Measurements from ENCODE around the gene C2orf66. TPM values are rescaled to one million over a fixed set of nuclear protein-coding genes. Genes with fewer than 3 reads are reported as not detected.

C2orf66 gene
- polyA plus RNA-seq, 1 donor from 2014 or later: 1.4 TPM

DNA sequence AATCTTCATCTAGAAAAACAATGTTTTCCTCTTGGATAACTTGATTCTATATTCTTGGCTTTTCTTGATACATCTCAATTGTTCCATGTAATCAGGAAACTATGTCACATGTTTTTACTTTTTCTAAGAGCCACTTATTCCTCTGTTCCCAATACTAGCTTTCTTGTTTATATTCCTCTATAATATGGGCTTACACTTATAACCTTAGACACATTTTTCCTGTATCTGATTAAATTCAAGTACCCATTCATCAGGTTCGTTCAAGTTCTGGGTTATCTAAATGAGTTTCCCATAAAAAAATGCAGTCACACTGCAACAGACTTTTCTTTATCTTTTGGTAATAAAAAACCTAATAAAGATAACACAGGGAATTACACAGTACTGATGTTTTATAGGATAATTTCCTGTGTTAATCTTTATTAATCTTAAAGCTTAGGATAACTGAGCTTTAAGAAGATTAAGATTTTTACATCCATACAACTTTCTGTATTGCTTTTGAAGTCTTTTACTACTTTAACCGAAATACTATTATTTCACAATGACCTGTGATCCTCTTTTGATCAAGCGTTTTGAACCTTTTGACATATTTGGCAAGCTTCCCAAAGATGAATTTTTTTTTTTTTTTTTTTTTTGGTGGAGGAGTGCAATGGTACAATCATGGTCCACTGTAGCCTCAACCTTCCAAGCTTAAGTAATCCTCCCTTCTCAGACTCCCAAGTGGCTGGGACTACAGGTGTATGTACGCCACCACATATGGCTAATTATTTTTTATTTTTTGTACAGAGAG is 44.3 kb upstream of the C2orf66 start:
- peaks cover 3% of the 10 kb centered on the region for H3K79me2 ChIP-seq (replicated peaks; ENCODE audit: insufficient read depth, low read length)
- no peaks in the 10 kb centered on the region for H3K36me3 ChIP-seq (ENCODE audit: insufficient read depth, low read length)
- H3K9me3 ChIP-seq (ENCODE audit: low read length): no peaks in the 10 kb centered on the region
- no peak overlapping the region for H3K27ac ChIP-seq (ENCODE audit: low read length)
- peaks cover 4% of the 10 kb centered on the region for H3F3A ChIP-seq (ENCODE audit: insufficient read depth, low read length, poor library complexity, severe bottlenecking)
- no peak overlapping the region for H2AFZ ChIP-seq (ENCODE audit: low read depth, low read length)
- H3K4me2 ChIP-seq (ENCODE audit: low read length): no peak overlapping the region
- no peaks in the 10 kb centered on the region for H3K9me2 ChIP-seq (ENCODE audit: insufficient read depth, low read length)
- no peak overlapping the region for H3K9ac ChIP-seq (ENCODE audit: low read length)
- H3K4me3 ChIP-seq (ENCODE audit: low read length): no peak overlapping the region
- no peaks in the 10 kb centered on the region for H3K27me3 ChIP-seq (ENCODE audit: insufficient read depth, low read depth, low read length)
- no peak for TF ChIP-seq RAD21 (conservative IDR thresholded peaks at IDR 0.05)
- no peak for TF ChIP-seq MXI1 (conservative IDR thresholded peaks at IDR 0.05; ENCODE audit: poor library complexity, severe bottlenecking)
- no peak for TF ChIP-seq POLR2AphosphoS5 (IDR thresholded peaks at IDR 0.05)
- TF ChIP-seq EP300 (conservative IDR thresholded peaks at IDR 0.05; ENCODE audit: poor library complexity, severe bottlenecking): no peak
- no peak for TF ChIP-seq SMC3 (conservative IDR thresholded peaks at IDR 0.05; ENCODE audit: poor library complexity)
- no peak for TF ChIP-seq TAF1 (IDR thresholded peaks at IDR 0.05; ENCODE audit: low read depth)
- no peak for TF ChIP-seq EZH2 (IDR thresholded peaks at IDR 0.05; ENCODE audit: borderline replicate concordance, insufficient read depth, low read length, poor library complexity, severe bottlenecking)
- no peak for TF ChIP-seq REST (IDR thresholded peaks at IDR 0.05; ENCODE audit: borderline replicate concordance)
- TF ChIP-seq, protein P1, sequence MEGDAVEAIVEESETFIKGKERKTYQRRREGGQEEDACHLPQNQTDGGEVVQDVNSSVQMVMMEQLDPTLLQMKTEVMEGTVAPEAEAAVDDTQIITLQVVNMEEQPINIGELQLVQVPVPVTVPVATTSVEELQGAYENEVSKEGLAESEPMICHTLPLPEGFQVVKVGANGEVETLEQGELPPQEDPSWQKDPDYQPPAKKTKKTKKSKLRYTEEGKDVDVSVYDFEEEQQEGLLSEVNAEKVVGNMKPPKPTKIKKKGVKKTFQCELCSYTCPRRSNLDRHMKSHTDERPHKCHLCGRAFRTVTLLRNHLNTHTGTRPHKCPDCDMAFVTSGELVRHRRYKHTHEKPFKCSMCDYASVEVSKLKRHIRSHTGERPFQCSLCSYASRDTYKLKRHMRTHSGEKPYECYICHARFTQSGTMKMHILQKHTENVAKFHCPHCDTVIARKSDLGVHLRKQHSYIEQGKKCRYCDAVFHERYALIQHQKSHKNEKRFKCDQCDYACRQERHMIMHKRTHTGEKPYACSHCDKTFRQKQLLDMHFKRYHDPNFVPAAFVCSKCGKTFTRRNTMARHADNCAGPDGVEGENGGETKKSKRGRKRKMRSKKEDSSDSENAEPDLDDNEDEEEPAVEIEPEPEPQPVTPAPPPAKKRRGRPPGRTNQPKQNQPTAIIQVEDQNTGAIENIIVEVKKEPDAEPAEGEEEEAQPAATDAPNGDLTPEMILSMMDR (IDR thresholded peaks at IDR 0.05; ENCODE audit: poor library complexity, severe bottlenecking): no peak
- no peaks in the 10 kb centered on the region for H4K20me1 ChIP-seq (ENCODE audit: insufficient read depth)

DNA sequence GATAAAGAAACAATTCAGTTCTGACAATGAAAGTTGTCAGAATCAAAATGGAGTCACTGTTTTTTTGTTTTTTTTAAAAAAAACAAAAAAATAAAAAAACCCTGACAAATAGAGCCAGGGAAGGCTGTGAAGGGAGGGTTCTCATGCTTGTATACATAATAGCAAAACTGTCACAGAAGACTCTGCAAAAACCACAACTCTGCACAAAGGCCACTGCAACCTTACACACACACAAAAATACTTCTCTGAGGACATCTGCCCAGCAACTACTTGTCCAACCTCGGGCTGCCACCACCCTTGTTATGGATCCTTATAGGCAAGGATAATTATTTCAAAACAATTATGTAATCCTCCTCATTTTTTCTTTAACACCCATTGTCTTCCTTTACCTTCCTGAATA is 41.9 kb upstream of the C2orf66 start:
- Histone ChIP-seq H3K9me3 (ENCODE audit: low read length) (no peaks in the 10 kb centered on the region), H3K27ac (ENCODE audit: low read length) (no peak overlapping the region), H3K79me2 (replicated peaks; ENCODE audit: insufficient read depth, low read length) (no peaks in the 10 kb centered on the region), H3K27me3 (ENCODE audit: insufficient read depth, low read depth, low read length) (no peaks in the 10 kb centered on the region), H3K9ac (ENCODE audit: low read length) (no peak overlapping the region), H4K20me1 (ENCODE audit: insufficient read depth) (no peaks in the 10 kb centered on the region), H3F3A (ENCODE audit: insufficient read depth, low read length, poor library complexity, severe bottlenecking) (peaks cover 4% of the 10 kb centered on the region), H3K36me3 (ENCODE audit: insufficient read depth, low read length) (no peaks in the 10 kb centered on the region), H3K9me2 (ENCODE audit: insufficient read depth, low read length) (no peaks in the 10 kb centered on the region), H3K4me3 (ENCODE audit: low read length) (no peak overlapping the region), H2AFZ (ENCODE audit: low read depth, low read length) (no peak overlapping the region), H3K4me2 (ENCODE audit: low read length) (no peak overlapping the region)
- no peak for TF ChIP-seq POLR2AphosphoS5 (IDR thresholded peaks at IDR 0.05)
- TF ChIP-seq SMC3 (conservative IDR thresholded peaks at IDR 0.05; ENCODE audit: poor library complexity): no peak
- no peak for TF ChIP-seq RAD21 (conservative IDR thresholded peaks at IDR 0.05)
- TF ChIP-seq, protein P1 (IDR thresholded peaks at IDR 0.05; ENCODE audit: poor library complexity, severe bottlenecking): no peak
- TF ChIP-seq REST (IDR thresholded peaks at IDR 0.05; ENCODE audit: borderline replicate concordance): no peak
- no peak for TF ChIP-seq EZH2 (IDR thresholded peaks at IDR 0.05; ENCODE audit: borderline replicate concordance, insufficient read depth, low read length, poor library complexity, severe bottlenecking)
- no peak for TF ChIP-seq EP300 (conservative IDR thresholded peaks at IDR 0.05; ENCODE audit: poor library complexity, severe bottlenecking)
- TF ChIP-seq TAF1 (IDR thresholded peaks at IDR 0.05; ENCODE audit: low read depth): no peak
- TF ChIP-seq MXI1 (conservative IDR thresholded peaks at IDR 0.05; ENCODE audit: poor library complexity, severe bottlenecking): no peak

All from neural cell (in vitro differentiated cells).